Left lung (tissue), 10 donors: Measurements from ENCODE around the gene AFAP1L2. TPM values are rescaled to one million over a fixed set of nuclear protein-coding genes. Genes with fewer than 3 reads are reported as not detected.

Source experiments
- ATAC-seq: fragments of 200-7000 bp; cut with Tn5 transposase; one replicate; pipeline ENCODE4 v1.9.1; 2020; ENCODE audit warnings: moderate library complexity
- DNase-seq, 4 donors: peaks; one replicate each; pipeline ENCODE4 v3.0.0-alpha.2; 2013 to 2020
- H3K27ac ChIP-seq, 2 donors: fragments of 200-600 bp; sonication (generic) in 1 of 2; one replicate each; pipeline versions ENCODE4 v1.5.0 to v1.8.0; 2020 to 2021
- H3K27me3 ChIP-seq, 2 donors: fragments of 200-600 bp; sonication (generic) in 1 of 2; one replicate each; pipeline versions ENCODE4 v1.5.0 to v1.8.0; 2020 to 2021
- H3K36me3 ChIP-seq, 2 donors: fragments of 200-600 bp; sonication (generic) in 1 of 2; one replicate each; pipeline versions ENCODE4 v1.5.0 to v1.8.0; 2020 to 2021
- H3K4me1 ChIP-seq, 2 donors: fragments of 200-600 bp; one replicate each; pipeline ENCODE4 v1.8.0; 2021
- H3K4me3 ChIP-seq, 2 donors: fragments of 200-600 bp; sonication (generic) in 1 of 2; one replicate each; pipeline versions ENCODE4 v1.5.0 to v1.8.0; 2020 to 2021; ENCODE audit warnings: mild to moderate bottlenecking in 1 of 2
- H3K9me3 ChIP-seq, 2 donors: fragments of 200-600 bp; sonication (generic) in 1 of 2; one replicate each; pipeline versions ENCODE4 v1.5.0 to v1.8.0; 2020 to 2021
- intact Hi-C, 2 donors: fragments of 100-400 bp; cut with DNase I; formaldehyde crosslinking; loops; one replicate each; pipeline versions ENCODE4 v1.11.2 to v1.14.2; 2022
- polyA plus RNA-seq, 6 donors: library from polyadenylated mRNA; unstranded; fragments of 120-200 nt; gene quantifications; one replicate each; pipeline ENCODE4 v1.2.1, GENCODE V29; 2013; ENCODE audit not compliant: insufficient read length in 6 of 6
- total RNA-seq, 2 donors: library from RNA; stranded (reverse); fragmentation: NEBNext Ultra II Directional; extraction: Animal tissue kit (Norgen Biotek cat#: 25700); gene quantifications; one replicate each; pipeline ENCODE4 v1.2.1, GENCODE V29; 2021
- TF ChIP-seq, protein P1 (sequence below), 2 donors: fragments of 200-600 bp; sonication (generic) in 1 of 2; IDR thresholded peaks; one replicate each; pipeline versions ENCODE4 v1.5.0 to v1.8.0; 2021; ENCODE audit warnings: antibody characterized with exemption in 2 of 2
- donor health status: DM: no; HTN: yes; CAD: no.
- donor health status: DM: no; HTN: no; CAD: no.

The AFAP1L2 gene
- total and polyA plus RNA-seq, 8 donors: 6.4 to 43.3 (median 33.2) TPM

DNA sequence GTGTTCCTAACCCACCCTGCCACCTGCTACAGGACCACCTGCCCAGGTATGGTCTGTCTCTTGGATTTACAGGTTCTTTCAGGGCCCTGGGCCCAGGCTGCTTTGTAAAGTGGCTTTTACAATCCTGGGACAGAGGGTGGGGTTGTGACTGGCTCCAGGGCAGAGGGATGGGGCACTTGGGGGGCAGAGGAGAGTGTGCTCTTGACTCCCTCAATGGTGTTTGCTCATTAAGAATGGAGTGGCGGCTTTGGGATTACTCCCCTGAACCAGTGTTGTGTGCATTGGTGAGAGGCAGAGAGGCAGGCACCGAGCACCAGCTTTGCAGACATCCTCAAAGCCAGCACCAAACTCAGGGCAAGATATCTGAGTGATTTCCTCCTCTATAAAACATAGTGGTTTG, 121.8 kb downstream of the AFAP1L2 start:
- Histone ChIP-seq H3K4me3 (no peak overlapping the region), H3K9me3 (no peaks in the 10 kb centered on the region), H3K27ac (no peak overlapping the region), H3K4me1 (no peaks in the 10 kb centered on the region), H3K27me3 (no peaks in the 10 kb centered on the region), H3K36me3 (no peaks in the 10 kb centered on the region)
- DNase-seq (no peak), ATAC-seq (peak; percentile 77)
- intact Hi-C loops: no loop called here
- TF ChIP-seq, protein P1, sequence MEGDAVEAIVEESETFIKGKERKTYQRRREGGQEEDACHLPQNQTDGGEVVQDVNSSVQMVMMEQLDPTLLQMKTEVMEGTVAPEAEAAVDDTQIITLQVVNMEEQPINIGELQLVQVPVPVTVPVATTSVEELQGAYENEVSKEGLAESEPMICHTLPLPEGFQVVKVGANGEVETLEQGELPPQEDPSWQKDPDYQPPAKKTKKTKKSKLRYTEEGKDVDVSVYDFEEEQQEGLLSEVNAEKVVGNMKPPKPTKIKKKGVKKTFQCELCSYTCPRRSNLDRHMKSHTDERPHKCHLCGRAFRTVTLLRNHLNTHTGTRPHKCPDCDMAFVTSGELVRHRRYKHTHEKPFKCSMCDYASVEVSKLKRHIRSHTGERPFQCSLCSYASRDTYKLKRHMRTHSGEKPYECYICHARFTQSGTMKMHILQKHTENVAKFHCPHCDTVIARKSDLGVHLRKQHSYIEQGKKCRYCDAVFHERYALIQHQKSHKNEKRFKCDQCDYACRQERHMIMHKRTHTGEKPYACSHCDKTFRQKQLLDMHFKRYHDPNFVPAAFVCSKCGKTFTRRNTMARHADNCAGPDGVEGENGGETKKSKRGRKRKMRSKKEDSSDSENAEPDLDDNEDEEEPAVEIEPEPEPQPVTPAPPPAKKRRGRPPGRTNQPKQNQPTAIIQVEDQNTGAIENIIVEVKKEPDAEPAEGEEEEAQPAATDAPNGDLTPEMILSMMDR (IDR thresholded peaks at IDR 0.05): no peak

DNA sequence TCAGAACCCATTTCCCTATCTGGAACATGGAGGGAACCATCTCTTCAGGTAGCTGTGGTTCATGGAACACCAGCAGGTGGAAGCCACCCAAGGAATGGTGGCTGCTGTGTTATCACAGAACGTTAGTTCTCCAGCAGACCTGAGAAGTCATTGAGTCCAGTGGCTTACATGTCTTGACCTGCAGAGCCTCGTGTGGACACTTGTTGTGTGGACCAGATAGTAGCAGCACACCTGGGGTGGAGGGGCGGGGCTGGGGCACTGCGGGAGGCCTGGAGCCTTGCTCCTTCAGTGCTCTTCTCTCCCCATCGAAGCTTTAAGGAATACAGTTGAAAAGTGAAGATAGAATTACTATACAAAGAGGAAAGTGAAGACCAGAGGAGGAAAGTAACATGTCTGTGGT, 122.8 kb downstream of the AFAP1L2 start:
- Histone ChIP-seq H3K36me3 (no peaks in the 10 kb centered on the region), H3K27me3 (no peaks in the 10 kb centered on the region), H3K4me3 (no peak overlapping the region), H3K9me3 (no peaks in the 10 kb centered on the region), H3K4me1 (no peaks in the 10 kb centered on the region), H3K27ac (no peak overlapping the region)
- DNase-seq: no peak
- no peak for ATAC-seq
- TF ChIP-seq, protein P1 (IDR thresholded peaks at IDR 0.05): no peak
- intact Hi-C loops: no loop called here

DNA sequence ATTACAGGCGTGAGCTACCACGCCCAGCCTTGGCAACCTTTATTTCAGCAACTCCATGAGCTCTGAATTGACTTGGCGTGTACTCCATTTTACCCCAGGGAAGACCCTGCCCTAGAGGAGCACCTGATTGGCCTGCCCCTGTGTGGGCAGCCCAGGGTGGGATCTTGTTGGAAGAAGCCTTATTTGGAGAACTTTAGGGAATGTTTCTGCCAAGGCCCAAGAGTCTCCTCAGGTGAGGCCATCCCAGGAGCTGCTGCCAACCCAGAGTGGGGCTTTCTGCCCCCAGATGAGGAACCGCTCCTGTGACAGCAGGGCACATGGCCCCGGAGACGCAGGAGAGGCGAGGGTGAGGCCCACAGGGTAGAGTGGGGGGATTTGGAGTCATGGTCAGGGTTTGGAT, 123.3 kb downstream of the AFAP1L2 start:
- H3K4me1 ChIP-seq: no peaks in the 10 kb centered on the region
- H3K27me3 ChIP-seq: no peaks in the 10 kb centered on the region
- ATAC-seq: no peak
- no peaks in the 10 kb centered on the region for H3K9me3 ChIP-seq
- DNase-seq: no peak
- TF ChIP-seq, protein P1 (IDR thresholded peaks at IDR 0.05): no peak
- no peak overlapping the region for H3K27ac ChIP-seq
- H3K4me3 ChIP-seq: no peak overlapping the region
- H3K36me3 ChIP-seq: no peaks in the 10 kb centered on the region
- intact Hi-C loops: no loop called here

DNA sequence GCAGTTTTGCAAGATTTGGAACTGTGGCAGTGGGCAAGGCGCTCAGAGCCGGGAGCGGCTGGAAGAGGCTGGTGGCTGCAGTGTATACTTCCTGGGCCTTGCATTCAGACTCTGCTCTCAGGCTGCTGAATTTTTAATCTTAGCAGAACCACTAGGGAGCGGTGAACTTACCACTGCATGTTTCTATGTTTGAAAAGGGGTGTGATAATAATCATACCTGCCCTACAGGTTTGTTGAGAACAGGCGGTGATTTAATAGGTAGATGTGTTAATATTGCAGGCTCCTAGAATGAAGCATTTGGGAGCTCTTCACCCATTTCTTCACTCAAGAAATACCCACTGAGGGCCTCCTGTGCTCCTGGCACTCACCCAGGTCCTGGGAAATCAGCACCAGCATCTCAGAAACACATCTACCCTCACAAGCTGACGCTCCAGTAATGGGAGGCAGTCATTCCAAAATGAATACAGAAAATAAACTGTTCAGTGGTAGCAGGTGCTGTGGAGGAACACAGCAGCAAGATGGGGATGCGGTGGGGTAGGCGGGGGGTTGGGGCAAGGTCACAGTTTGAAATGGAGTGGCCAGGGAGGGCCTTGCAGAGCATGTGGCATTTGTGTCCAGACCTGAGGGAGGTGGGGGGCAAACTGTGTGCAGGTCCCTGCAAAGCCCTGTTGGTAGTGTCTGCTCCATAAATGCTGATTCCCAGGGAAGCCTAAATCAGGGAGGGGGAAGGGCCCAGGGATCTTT, 124.2 kb downstream of the AFAP1L2 start:
- H3K4me3 ChIP-seq: no peak overlapping the region
- H3K36me3 ChIP-seq: no peaks in the 10 kb centered on the region
- intact Hi-C loops: no loop called here
- TF ChIP-seq, protein P1 (IDR thresholded peaks at IDR 0.05): no peak
- no peaks in the 10 kb centered on the region for H3K4me1 ChIP-seq
- no peaks in the 10 kb centered on the region for H3K27me3 ChIP-seq
- no peak overlapping the region for H3K27ac ChIP-seq
- no peak for ATAC-seq
- DNase-seq: peak in 1 of 4 donors; percentile 30
- no peaks in the 10 kb centered on the region for H3K9me3 ChIP-seq

DNA sequence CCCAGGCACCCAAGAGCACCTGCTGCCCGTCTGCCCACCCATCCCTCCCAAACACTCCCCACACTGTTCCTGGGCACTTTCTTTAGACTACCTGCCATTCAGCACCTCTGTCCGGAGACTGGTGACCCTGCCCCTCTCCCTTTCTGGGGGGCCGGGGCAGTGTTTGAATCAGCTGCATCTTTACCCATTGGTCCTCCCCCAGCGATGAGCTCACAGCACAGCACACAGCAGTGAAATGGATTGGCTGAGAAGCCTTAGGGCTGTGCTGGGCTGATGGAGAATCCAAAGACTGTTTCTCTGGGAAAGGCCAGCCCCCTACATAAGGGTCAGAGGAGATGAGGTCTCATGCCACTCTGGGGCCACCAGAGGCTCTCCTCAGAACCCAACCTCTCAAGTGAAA, 125.0 kb downstream of the AFAP1L2 start:
- Histone ChIP-seq H3K36me3 (no peaks in the 10 kb centered on the region), H3K4me3 (no peak overlapping the region), H3K9me3 (no peaks in the 10 kb centered on the region), H3K27ac (no peak overlapping the region), H3K4me1 (no peaks in the 10 kb centered on the region), H3K27me3 (no peaks in the 10 kb centered on the region)
- TF ChIP-seq, protein P1 (IDR thresholded peaks at IDR 0.05): no peak
- no peak for DNase-seq
- no peak for ATAC-seq
- intact Hi-C loops: no loop called here
